HG03439 (cell line): Measurements from ENCODE around the gene ZNHIT6.

Source experiments
- ATAC-seq: cut with Tn5 transposase; IDR thresholded peaks from one replicate; pipeline ENCODE4 v1.9.1; 2021; ENCODE audit warnings: mild to moderate bottlenecking, moderate library complexity; ENCODE audit not compliant: unreplicated experiment

Gene ZNHIT6

DNA sequence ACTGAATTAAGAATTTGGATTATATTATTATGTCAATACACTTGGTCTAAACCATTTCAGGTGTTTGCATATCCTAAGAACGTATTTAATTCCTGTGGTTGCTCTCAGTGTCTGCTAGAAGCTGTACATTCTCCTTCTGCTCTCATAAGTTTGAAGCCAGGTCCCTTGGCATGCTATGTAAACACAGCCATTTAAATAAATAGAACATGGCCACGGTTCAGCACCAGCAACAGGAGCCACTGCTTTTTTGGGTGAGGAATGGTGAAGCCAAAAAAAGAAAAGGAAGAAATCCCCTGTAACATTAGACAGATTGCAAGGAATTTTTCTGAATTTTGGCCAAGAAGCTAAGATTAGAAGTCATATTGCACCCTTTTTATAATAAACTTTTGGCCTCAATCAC, 108.6 kb downstream of the ZNHIT6 start:
- no peak for ATAC-seq
